GM13977 (cell line): ENCODE results near the gene ACYP2.

ENCODE experiments used
- DNase-seq: peaks from one replicate; pipeline ENCODE4 v3.0.0; 2012; ENCODE audit warnings: low spot score
- in situ Hi-C: fragments of 300-500 bp; cut with MboI; formaldehyde crosslinking; loops from one replicate; pipeline ENCODE4 v1.12.0; 2022; ENCODE audit warnings: low sequenced_read_pairs, low pct_unique_long_range_greater_than_20kb, mixed read lengths, inconsistent platforms; ENCODE audit not compliant: unreplicated experiment
- TF ChIP-seq, protein P1 (sequence below): IDR thresholded peaks from 2 replicates; pipeline ENCODE4 v1.5.1; 2012; ENCODE audit warnings: mild to moderate bottlenecking, control low read depth; ENCODE audit not compliant: insufficient read depth; ENCODE audit errors: extremely low read depth, missing control alignments

ACYP2 gene

GRCh38 chr2:54240515-54241469, 125.4 kb downstream of the ACYP2 start:
- in situ Hi-C loops: no loop called here
- TF ChIP-seq, protein P1, sequence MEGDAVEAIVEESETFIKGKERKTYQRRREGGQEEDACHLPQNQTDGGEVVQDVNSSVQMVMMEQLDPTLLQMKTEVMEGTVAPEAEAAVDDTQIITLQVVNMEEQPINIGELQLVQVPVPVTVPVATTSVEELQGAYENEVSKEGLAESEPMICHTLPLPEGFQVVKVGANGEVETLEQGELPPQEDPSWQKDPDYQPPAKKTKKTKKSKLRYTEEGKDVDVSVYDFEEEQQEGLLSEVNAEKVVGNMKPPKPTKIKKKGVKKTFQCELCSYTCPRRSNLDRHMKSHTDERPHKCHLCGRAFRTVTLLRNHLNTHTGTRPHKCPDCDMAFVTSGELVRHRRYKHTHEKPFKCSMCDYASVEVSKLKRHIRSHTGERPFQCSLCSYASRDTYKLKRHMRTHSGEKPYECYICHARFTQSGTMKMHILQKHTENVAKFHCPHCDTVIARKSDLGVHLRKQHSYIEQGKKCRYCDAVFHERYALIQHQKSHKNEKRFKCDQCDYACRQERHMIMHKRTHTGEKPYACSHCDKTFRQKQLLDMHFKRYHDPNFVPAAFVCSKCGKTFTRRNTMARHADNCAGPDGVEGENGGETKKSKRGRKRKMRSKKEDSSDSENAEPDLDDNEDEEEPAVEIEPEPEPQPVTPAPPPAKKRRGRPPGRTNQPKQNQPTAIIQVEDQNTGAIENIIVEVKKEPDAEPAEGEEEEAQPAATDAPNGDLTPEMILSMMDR: no peak
- no peak for DNase-seq

DNA sequence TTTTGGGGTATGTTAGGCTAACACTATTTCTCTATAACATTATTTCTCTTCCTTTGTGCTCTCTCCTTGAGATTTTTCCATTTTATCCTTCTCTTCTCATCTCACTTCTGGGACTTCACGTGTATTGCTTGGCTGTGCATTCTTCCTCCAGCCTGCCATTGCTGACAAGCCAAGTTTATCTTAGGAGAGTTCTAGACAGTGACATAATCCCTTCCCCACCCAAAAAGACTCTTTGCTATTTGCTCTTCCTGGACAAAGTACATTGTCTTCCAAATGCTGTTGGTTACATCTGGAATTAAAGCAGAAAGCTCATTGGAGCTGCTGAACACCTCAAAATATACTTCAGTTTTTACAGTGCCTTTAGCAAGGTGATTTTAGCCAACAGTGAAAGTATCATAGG, 131.7 kb downstream of the ACYP2 start:
- in situ Hi-C loops: no loop called here
- TF ChIP-seq, protein P1: no peak
- no peak for DNase-seq

DNA sequence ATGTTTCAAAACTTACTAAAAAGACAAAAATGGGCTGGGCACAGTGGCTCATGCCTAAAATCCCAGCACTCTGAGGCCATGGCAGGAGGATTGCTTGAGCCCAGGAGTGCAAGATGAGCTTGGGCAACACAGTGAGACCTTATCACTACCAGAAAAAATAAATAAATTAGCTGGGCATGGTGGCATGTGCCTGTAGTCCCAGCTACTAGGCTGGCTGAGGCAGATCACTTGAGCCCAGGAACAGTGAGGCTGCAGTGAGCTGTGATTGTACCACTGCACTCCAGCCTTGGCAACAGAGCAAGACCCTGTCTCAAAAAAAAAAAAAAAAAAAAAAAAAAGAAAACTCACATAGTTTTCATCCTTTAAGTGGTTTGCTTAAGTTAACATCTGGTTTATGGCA, 134.2 kb downstream of the ACYP2 start:
- in situ Hi-C loops: no loop called here
- DNase-seq: no peak
- TF ChIP-seq, protein P1: no peak

- in situ Hi-C loops: no loop called here
- TF ChIP-seq, protein P1: no peak
- DNase-seq: no peak
Observed at GRCh38 chr2:54254180-54254579, 138.8 kb downstream of the ACYP2 start.

GRCh38 chr2:54255230-54256090, 140.0 kb downstream of the ACYP2 start:
- TF ChIP-seq, protein P1: no peak
- in situ Hi-C loops: no loop called here
- no peak for DNase-seq

DNA sequence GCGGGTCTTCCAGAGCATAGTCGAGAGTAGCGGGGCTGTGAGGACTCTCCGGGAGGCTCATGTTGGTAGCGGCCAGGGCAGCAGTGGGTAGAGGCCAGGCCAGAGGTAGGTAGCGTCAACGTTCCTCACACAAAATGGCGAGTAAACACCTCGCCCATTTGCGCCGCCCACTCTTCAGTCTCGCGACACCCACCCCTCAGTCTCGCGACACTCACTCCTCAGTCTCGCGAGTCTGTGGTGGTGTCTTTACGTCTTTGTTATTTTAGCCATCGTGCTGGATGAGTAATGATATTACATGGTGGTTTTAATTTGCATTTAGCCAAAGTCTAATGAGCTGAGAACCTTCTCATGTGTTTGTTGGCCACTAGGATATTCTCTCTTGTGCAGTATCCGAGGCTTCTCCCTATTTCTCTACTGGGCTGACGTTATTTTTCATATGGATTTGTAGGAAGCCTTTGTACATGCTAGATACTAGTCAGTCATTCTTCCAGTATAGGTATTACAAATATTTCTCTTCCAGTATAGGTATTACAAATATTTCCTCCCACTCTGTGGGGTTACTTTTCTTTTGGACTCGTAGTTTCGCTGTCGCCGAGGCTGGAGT, 140.8 kb downstream of the ACYP2 start, which contains the start of gene TSPYL6:
TSPYL6 (minus strand) TSS at position 139 of the 604 bp plus-strand sequence; CDS start at position 61, 78 bp downstream.
- DNase-seq: no peak
- in situ Hi-C loops: no loop called here
- TF ChIP-seq, protein P1: no peak
